Left renal cortex interstitium (tissue), 4 donors: ENCODE data around the gene ZNF862. TPM values are rescaled to one million over a fixed set of nuclear protein-coding genes. Genes with fewer than 3 reads are reported as not detected.

Experiments
- DNase-seq, 4 donors: peaks; one replicate each; pipeline ENCODE4 v3.0.0-alpha.2; 2013; ENCODE audit warnings: low read depth in 4 of 4, low spot score in 2 of 4, missing footprints in 1 of 4
- polyA plus RNA-seq, 4 donors: library from polyadenylated mRNA; unstranded; fragments of 120-200 nt; gene quantifications; one replicate each; pipeline ENCODE4 v1.2.1, GENCODE V29; 2013; ENCODE audit not compliant: insufficient read length in 4 of 4

The ZNF862 gene
- polyA plus RNA-seq, 4 donors: 16.9 to 31.7 (median 22.1) TPM

- DNase-seq: no peak
Observed at GRCh38 chr7:149839933-149840332, 1.8 kb downstream of the ZNF862 start.

GRCh38 chr7:149843566-149843965 is 5.4 kb downstream of the ZNF862 start:
- DNase-seq: no peak

GRCh38 chr7:149844445-149844844 is 6.3 kb downstream of the ZNF862 start:
- no peak for DNase-seq

- DNase-seq: no peak
Observed at GRCh38 chr7:149845257-149845980, 7.2 kb downstream of the ZNF862 start.

- no peak for DNase-seq
Observed at GRCh38 chr7:149846021-149846420, 7.8 kb downstream of the ZNF862 start.

- DNase-seq: no peak
Observed at GRCh38 chr7:149846436-149847046, 8.4 kb downstream of the ZNF862 start.

GRCh38 chr7:149849174-149849573 is 11.0 kb downstream of the ZNF862 start:
- DNase-seq: no peak

- DNase-seq: no peak
Observed at GRCh38 chr7:149850007-149850594, 11.9 kb downstream of the ZNF862 start.

- no peak for DNase-seq
Observed at GRCh38 chr7:149850716-149851115, 12.5 kb downstream of the ZNF862 start.

- no peak for DNase-seq
Observed at GRCh38 chr7:149851449-149851848, 13.3 kb downstream of the ZNF862 start.

GRCh38 chr7:149853157-149853556 is 15.0 kb downstream of the ZNF862 start:
- no peak for DNase-seq

- DNase-seq: no peak
Observed at GRCh38 chr7:149854611-149855360, 16.6 kb downstream of the ZNF862 start.

GRCh38 chr7:149855361-149856305 is 17.5 kb downstream of the ZNF862 start:
- no peak for DNase-seq

GRCh38 chr7:149856583-149856982 is 18.4 kb downstream of the ZNF862 start:
- DNase-seq: no peak

- no peak for DNase-seq
Observed at GRCh38 chr7:149859369-149859768, 21.2 kb downstream of the ZNF862 start.

GRCh38 chr7:149859876-149860275 is 21.7 kb downstream of the ZNF862 start:
- DNase-seq: no peak

GRCh38 chr7:149860821-149861727 is 22.9 kb downstream of the ZNF862 start:
- DNase-seq: no peak

GRCh38 chr7:149861728-149862045 is 23.5 kb downstream of the ZNF862 start:
- DNase-seq: no peak

- DNase-seq: no peak
Observed at GRCh38 chr7:149862156-149862555, 24.0 kb downstream of the ZNF862 start.
